Fibroblast of lung (primary cell): ENCODE results near the gene TMEM222.

Experiments
- CTCF ChIP-seq, 2 donors: IDR thresholded peaks in 1 of 2; conservative IDR thresholded peaks in 1 of 2; 1 replicate in 1 of 2; 2 replicates in 1 of 2; pipeline ENCODE4 v1.5.1; 2011 to 2012; ENCODE audit warnings: low read length in 2 of 2, control low read depth in 1 of 2, inconsistent platforms in 1 of 2, low read depth in 1 of 2, mild to moderate bottlenecking in 1 of 2
- EZH2 ChIP-seq: IDR thresholded peaks from 2 replicates; pipeline ENCODE4 v1.5.1; 2012; ENCODE audit warnings: low read length, control low read depth, mild to moderate bottlenecking; ENCODE audit errors: missing control alignments

GRCh38 chr1:27274204-27274603 lies 47.8 kb upstream of the TMEM222 start:
- TF ChIP-seq CTCF (conservative IDR thresholded peaks at IDR 0.05 in 1 of 2, IDR thresholded peaks at IDR 0.05 in 1 of 2; ENCODE audit: low read depth in 1 of 2, low read length in 2 of 2): no peak
- no peak for TF ChIP-seq EZH2
